Activated naive CD4-positive, alpha-beta T cell treated with anti-CD3 and anti-CD28 coated beads, Interleukin-2, amount 50 U/mL, for 72 hours (primary cell): ENCODE measurements around the gene FLACC1. TPM values are rescaled to one million over a fixed set of nuclear protein-coding genes. Genes with fewer than 3 reads are reported as not detected.
A peak's percentile ranks its signal among the peaks of the same experiment; 100 is the strongest.
"Not testable (repeated sequence)": the region's sequence is repeated elsewhere in the genome, so short reads cannot be mapped to it uniquely, and the experiment has no call there.

Source experiments
- ATAC-seq, 2 donors: fragments of 150-1000 bp; cut with Tn5 transposase; 2 replicates each; pipeline ENCODE4 v1.10.0; 2021; ENCODE audit warnings: mild to moderate bottlenecking in 2 of 2, moderate library complexity in 2 of 2
- DNase-seq, 2 donors: peaks; one replicate each; pipeline ENCODE4 v3.0.0; 2021 to 2022; ENCODE audit warnings: low spot score in 2 of 2
- H3K27ac Mint-ChIP-seq, 2 donors: one replicate each; pipeline ENCODE4 v1.8.0; 2022; ENCODE audit warnings: mild to moderate bottlenecking in 2 of 2, mixed read lengths in 2 of 2
- H3K36me3 Mint-ChIP-seq, 2 donors: one replicate each; pipeline ENCODE4 v1.8.0; 2022; ENCODE audit warnings: mixed read lengths in 2 of 2
- H3K9me3 Mint-ChIP-seq, 2 donors: one replicate each; pipeline ENCODE4 v1.8.0; 2022; ENCODE audit warnings: mixed read lengths in 2 of 2
- total RNA-seq, 2 donors: library from RNA; stranded (reverse); gene quantifications; one replicate each; pipeline ENCODE4 v1.2.3, GENCODE V29; 2022

The FLACC1 gene
- total RNA-seq, 2 donors from 2014 or later, result 0.43 to 1.0 TPM

- H3K36me3 Mint-ChIP-seq, result peaks cover 38 to 46% of the 10 kb centered on the region in 2 donors
- no peak overlapping the region for H3K27ac Mint-ChIP-seq
- DNase-seq (no peak), ATAC-seq (no peak)
- peaks cover 16 to 20% of the 10 kb centered on the region in 2 donors for H3K9me3 Mint-ChIP-seq
Observed at GRCh38 chr2:201319511-201319910, 37.6 kb downstream of the FLACC1 start.

GRCh38 chr2:201313362-201313761, 43.8 kb downstream of the FLACC1 start:
- H3K9me3 Mint-ChIP-seq, result peaks cover 18 to 25% of the 10 kb centered on the region in 2 donors
- no peak for ATAC-seq
- DNase-seq, result no peak
- H3K36me3 Mint-ChIP-seq, result peaks cover 46 to 50% of the 10 kb centered on the region in 2 donors
- H3K27ac Mint-ChIP-seq, result no peak overlapping the region

- no peak for DNase-seq
- no peak overlapping the region for H3K27ac Mint-ChIP-seq
- H3K36me3 Mint-ChIP-seq, result peaks cover 46 to 47% of the 10 kb centered on the region in 2 donors
- peaks cover 12% of the 10 kb centered on the region in 2 donors for H3K9me3 Mint-ChIP-seq
- ATAC-seq, result no peak
Observed at GRCh38 chr2:201308914-201309313, 48.2 kb downstream of the FLACC1 start.

- DNase-seq (no peak), ATAC-seq (no peak)
- Mint-ChIP-seq H3K36me3 (peaks cover 50 to 51% of the 10 kb centered on the region in 2 donors), H3K9me3 (peaks cover 9 to 12% of the 10 kb centered on the region in 2 donors), H3K27ac (no peak overlapping the region)
Observed at GRCh38 chr2:201307876-201308275, 49.3 kb downstream of the FLACC1 start.

GRCh38 chr2:201299929-201300328, 57.2 kb downstream of the FLACC1 start:
- Mint-ChIP-seq H3K27ac (peak overlapping the region in 1 of 2 donors; percentile 51), H3K36me3 (peaks cover 56% of the 10 kb centered on the region in 2 donors), H3K9me3 (peaks cover 26 to 34% of the 10 kb centered on the region in 2 donors)
- not testable (repeated sequence) for ATAC-seq, DNase-seq

GRCh38 chr2:201298462-201299052, 58.6 kb downstream of the FLACC1 start:
- Mint-ChIP-seq H3K27ac (no peak overlapping the region), H3K36me3 (peaks cover 49 to 55% of the 10 kb centered on the region in 2 donors), H3K9me3 (peaks cover 28 to 36% of the 10 kb centered on the region in 2 donors)
- no peak for ATAC-seq
- no peak for DNase-seq

GRCh38 chr2:201290457-201291148, 66.5 kb downstream of the FLACC1 start:
- DNase-seq, H3K27ac Mint-ChIP-seq, ATAC-seq: not testable (repeated sequence)
- Mint-ChIP-seq H3K9me3 (peaks cover 27 to 29% of the 10 kb centered on the region in 2 donors), H3K36me3 (peaks cover 62 to 75% of the 10 kb centered on the region in 2 donors)

GRCh38 chr2:201285499-201285898, 71.6 kb downstream of the FLACC1 start:
- no peak for DNase-seq
- Mint-ChIP-seq H3K9me3 (peaks cover 5 to 13% of the 10 kb centered on the region in 2 donors), H3K36me3 (peaks cover 43 to 56% of the 10 kb centered on the region in 2 donors), H3K27ac (no peak overlapping the region)
- ATAC-seq, result no peak

GRCh38 chr2:201280191-201281040, 76.7 kb downstream of the FLACC1 start:
- Mint-ChIP-seq H3K36me3 (peaks cover 27 to 49% of the 10 kb centered on the region in 2 donors), H3K27ac (peak overlapping the region; percentile 70 to 76), H3K9me3 (peaks cover 0 to 13% of the 10 kb centered on the region in 2 donors)
- ATAC-seq (no peak), DNase-seq (no peak)

- DNase-seq (no peak), ATAC-seq (peak; percentile 94 to 95)
- Mint-ChIP-seq H3K9me3 (peaks cover 0 to 13% of the 10 kb centered on the region in 2 donors), H3K36me3 (peaks cover 23 to 53% of the 10 kb centered on the region in 2 donors), H3K27ac (peak overlapping the region; percentile 70 to 76)
Observed at GRCh38 chr2:201279079-201279478, 78.1 kb downstream of the FLACC1 start.

GRCh38 chr2:201276511-201276910, 80.6 kb downstream of the FLACC1 start:
- H3K36me3 Mint-ChIP-seq, result peaks cover 23 to 74% of the 10 kb centered on the region in 2 donors
- peak overlapping the region in 1 of 2 donors; percentile 60 for H3K27ac Mint-ChIP-seq
- peaks cover 0 to 13% of the 10 kb centered on the region in 2 donors for H3K9me3 Mint-ChIP-seq
- ATAC-seq, result no peak
- no peak for DNase-seq

GRCh38 chr2:201275990-201276389, 81.2 kb downstream of the FLACC1 start:
- peaks cover 23 to 78% of the 10 kb centered on the region in 2 donors for H3K36me3 Mint-ChIP-seq
- ATAC-seq (no peak), DNase-seq (no peak)
- peaks cover 0 to 13% of the 10 kb centered on the region in 2 donors for H3K9me3 Mint-ChIP-seq
- H3K27ac Mint-ChIP-seq, result peak overlapping the region in 1 of 2 donors; percentile 60

GRCh38 chr2:201275069-201275468, 82.1 kb downstream of the FLACC1 start:
- Mint-ChIP-seq H3K36me3 (peaks cover 17 to 76% of the 10 kb centered on the region in 2 donors), H3K9me3 (peaks cover 0 to 7% of the 10 kb centered on the region in 2 donors), H3K27ac (no peak overlapping the region)
- DNase-seq, result no peak
- no peak for ATAC-seq

- H3K27ac Mint-ChIP-seq, result peak overlapping the region; percentile 62 to 65
- H3K9me3 Mint-ChIP-seq, result no peaks in the 10 kb centered on the region
- ATAC-seq (peak; percentile 70 to 76), DNase-seq (no peak)
- H3K36me3 Mint-ChIP-seq, result peaks cover 12 to 72% of the 10 kb centered on the region in 2 donors
Observed at GRCh38 chr2:201273330-201273983, 83.7 kb downstream of the FLACC1 start.

- ATAC-seq, result peak in 1 of 2 donors; percentile 11
- DNase-seq, result no peak
- Mint-ChIP-seq H3K27ac (peak overlapping the region; percentile 3 to 45), H3K36me3 (peaks cover 12 to 76% of the 10 kb centered on the region in 2 donors), H3K9me3 (no peaks in the 10 kb centered on the region)
Observed at GRCh38 chr2:201271917-201272316, 85.2 kb downstream of the FLACC1 start.
